ENCODE measurements around the gene RGR. TPM values are rescaled to one million over a fixed set of nuclear protein-coding genes. Genes with fewer than 3 reads are reported as not detected.

RGR gene
- polyA plus RNA-seq, 1 donor: not detected

DNA sequence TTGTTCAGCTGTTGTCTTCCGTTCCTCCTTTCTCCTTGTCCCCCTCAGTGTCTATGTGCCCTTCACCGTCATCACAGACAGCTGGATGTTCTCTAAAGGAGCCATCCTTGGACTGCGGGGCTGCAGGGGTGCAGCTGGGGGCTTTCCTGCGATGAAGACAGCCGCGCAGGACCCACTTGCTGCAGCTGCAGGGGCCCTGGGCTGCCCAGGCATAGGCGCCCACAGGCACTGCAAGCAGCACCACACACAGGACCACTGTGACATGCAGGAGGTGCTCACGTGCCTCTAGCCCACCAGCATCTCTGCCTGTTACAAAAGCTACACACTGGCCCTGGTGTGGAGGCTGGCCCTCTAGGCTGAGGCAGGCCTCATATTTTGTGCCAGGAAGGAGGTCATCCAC is 22.9 kb upstream of the RGR start:
- no peak for DNase-seq

DNA sequence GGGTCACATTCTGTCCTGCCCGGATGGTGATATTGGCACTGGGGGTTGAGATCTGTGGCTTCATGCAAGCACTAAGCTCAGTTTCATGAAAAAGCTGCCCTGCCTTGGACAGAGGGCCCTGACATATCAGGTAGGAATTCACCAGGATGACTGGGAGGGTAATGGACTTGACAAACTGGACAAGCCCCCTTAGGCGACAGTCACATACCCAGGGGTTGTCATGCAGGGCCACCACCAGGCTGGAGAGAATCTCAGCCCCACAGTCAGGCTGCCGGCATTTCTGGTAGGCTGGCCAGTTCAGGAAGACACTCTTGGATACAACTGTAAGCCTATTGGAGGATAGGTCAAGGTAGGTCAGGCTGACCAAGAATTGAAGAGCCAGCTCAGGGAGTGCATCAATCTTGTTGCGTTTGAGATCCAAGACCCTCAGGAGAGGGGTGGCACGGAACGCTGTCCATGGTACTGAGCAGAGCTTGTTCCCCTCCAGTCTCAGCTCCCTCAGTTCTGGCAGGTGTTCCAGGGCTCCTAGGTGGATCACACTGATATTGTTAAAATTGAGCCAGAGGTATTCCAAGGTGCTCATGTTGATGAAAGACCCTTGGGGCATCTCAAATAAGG is 20.3 kb upstream of the RGR start:
- DNase-seq: peak; percentile 50

DNA sequence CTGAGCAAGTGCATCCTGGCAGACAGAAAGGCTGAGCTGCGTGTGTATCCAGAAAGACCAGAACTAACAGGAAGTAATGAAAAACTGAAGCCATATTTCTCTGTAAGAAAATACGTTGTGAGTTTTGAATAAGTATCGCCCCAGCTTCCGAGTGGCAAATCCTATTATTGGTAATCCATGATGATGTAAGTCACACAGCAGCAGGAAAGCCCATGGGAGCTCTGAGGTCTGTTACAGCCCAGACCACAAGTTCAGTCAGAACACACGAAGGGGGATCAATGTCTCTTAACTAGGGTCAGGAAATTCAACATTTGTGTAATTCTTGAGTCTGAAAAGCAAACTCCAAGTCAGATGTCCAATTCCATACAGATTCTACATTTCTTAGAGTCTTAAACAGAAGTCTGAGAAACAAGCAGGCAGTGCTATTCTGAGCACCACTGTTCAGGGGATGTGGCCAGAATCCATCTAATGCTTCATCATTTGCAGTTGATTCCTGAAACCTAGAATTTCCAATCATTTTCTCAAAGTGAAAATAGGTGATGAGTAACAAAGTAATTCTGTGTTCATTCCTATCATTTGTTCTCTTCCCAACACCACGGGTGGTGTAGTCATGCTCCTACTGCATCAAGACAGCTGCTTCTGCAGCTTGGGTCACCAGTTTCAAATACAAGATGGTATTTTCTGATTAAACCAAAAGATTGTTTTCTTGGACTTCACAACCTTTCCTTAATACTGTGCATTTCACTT is 19.3 kb upstream of the RGR start, which contains the start of gene LRIT2:
Gene LRIT2, minus strand, starts transcription at position 118 of the 747 bp plus-strand sequence. Its CDS starts 24 bp downstream, at position 94.
- no peak for DNase-seq

DNA sequence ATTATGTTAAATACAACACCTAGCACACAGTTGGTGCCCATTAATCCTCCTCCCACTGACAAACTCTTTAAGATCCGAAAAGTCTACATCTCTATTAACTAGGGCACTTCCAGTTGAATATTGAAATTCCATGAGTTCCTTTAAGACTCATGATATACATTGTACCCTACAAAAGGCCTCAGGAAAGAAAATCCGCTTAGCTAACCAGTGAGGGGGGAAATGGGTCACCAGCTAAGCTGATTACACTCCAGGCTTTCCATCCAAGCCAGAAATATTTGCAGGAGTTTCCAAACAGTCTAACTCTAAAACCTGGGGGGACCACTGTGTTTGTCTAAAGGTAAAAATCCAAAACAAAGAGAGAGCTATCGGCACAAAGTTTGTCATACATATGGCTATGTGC is 18.2 kb upstream of the RGR start:
- DNase-seq: no peak

DNA sequence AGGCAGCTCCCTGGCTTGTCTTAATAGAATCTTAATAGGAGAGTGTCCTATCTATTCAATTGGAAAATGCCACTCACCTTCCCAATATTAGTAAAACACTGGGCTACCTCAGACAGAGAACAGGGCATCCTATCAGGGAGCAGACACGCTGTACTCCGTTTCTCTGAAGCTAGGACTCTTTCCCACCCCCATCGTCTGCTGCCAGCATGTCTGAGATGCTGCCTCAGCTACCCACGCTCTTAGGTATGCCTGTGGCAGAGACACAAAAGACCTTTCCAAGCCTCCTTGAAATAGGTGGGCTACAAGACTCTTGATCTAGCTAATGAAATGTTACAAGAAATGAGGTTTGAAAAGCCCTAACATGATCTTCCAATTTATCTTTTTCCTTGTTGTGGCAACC is 17.0 kb upstream of the RGR start:
- no peak for DNase-seq

DNA sequence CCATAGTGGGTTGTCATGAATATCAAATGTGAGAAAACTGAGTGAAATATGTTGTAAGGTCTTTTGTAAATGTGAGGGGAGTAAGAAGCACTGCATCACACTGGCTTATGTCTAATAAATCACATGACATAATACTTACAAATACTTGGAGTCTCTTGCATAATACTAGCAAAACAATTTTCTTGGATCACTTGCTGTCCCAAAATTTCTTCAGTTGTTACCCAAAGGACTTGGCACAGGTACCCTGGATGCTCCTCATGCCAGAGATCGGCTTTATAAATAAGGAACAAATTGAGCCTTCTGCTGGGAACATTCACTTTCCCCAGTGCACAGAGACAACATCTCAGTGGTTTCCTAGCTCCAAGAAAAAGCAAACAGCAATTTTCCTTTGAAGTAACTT is 14.5 kb upstream of the RGR start:
- no peak for DNase-seq

DNA sequence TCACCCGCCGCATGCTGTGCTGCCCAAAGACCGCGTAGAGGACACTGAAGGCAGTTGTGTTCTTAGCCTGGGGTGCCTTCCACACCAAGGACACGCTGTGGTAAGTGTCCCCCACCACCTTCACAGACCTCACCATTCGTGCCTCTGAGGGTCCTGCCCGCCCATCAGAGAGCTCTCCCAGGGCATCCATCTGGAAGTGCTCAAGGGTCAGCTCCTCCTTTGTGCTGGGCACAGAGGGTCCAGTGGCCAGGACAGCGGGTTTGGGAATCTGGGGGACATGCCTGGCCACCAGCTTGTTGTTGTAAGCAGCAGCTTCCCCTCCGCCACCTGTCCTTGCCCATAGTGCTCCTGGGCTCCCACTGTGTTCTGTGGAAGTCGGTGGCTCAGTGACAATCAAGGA is 12.5 kb upstream of the RGR start:
- DNase-seq: no peak

DNA sequence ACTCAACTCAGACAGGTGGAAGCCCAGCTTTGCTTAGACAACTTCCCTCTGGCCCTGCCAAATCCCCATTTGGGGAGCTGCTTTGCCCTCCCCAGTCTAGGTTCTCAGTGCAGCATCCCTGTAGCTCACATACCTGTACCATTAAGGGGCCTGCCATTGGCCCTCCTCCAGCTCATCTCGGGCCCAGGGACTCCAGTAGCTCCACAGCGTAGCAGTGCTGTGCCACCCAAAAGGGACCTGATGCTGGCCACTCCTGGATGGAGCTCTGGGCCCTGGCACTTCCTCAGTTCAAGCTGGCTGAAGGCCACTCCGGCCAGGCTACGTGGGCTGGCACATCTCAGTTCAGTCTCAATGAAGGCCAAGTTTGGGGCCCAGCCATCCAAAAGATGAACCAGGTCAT is 10.9 kb upstream of the RGR start:
- DNase-seq: no peak

DNA sequence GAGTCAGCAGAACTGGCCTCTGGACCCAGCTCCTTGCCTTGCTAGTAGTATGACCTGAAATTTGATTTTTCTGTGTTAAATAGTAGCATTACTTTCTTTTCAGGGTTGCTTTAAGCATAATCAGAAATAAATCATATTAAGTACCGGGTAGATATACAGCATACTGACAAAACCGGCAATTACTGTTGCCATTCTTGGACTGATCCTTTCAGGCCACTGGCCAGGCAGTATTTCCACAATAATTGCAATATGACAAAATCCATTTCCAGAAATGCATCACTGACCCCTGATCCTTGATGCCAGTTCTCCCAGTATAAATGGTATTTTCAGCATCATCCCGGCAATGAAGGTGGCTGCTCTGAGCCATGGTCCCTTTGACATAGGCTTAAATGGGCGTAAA is 10.4 kb upstream of the RGR start:
- no peak for DNase-seq

DNA sequence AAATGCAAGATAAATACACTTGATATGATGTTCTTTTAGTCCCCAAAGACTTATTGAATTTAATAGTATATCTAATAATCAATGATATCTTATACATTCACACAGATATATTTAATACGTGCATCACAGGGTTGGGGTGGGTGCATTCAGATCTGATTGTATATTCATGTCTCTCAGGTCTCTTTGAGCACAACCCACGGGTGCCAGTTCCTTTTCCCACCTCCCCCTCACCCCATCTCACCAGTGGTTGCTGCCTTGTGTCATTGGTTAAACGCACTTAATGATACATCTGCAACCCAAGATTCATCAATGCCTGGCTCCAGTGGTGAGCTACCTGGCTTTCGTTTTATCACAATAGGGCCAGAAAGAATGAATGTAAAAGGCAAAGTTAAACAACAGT is 9.8 kb upstream of the RGR start:
- DNase-seq: no peak

DNA sequence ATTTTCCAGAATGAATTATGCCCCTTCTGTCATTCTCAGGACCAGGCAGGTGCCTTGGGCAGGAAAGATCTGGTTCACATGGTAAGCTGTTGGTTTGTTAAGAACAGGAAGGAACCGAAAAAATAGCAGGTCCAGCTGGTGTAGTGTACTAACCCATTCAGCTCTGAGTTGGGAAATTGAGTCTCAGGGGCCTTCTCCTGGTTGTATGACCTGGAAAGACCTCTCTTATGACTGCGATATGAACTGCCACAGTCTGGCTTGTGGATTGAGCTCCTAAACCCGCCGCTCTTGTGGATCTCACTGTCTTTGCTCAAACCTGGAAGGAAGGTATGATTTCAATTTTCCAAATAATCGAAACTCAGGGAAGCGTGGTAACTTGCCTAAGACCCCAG is 8.1 kb upstream of the RGR start:
- DNase-seq: no peak

DNA sequence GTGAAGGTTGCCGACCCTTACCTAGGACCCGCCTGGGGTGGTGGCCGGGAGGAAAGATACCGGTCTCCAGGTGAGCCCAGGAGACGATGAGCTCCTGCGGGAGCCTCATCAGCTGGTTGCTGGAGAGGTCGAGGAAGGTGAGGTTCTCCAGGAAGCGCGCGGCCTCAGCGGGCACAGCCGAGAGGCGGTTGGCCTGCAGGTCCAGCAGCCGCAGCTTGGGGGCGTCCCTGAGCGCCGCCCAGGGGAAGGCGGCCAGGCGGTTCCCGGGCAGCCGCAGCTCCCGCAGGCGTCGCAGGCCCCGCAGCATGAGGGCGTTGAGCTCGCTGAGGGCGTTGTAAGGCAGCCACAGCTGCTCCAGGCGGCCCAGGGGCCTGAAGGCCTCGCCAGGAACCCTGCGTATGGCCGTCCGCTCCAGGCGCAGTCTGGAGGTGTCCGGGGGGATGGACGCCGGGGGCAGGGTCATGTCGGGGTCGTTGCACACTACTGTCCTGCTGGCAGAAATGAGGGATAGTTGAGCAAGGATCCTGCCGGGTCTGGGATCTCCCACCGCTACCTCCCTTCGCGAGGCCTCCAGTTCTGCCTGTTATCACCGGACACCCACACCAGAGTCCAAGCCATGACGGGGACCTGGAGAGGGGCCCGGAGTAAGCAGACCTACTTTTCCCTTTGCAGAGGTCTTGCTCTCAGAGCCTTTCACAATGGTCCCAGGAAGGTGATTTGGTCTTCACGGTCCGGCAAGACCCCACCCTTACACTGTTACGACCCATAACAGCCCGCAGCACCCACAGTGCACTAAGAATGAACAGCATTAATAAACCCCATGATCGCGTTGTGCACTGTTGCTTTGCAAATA is 7.4 kb upstream of the RGR start:
- DNase-seq: no peak

DNA sequence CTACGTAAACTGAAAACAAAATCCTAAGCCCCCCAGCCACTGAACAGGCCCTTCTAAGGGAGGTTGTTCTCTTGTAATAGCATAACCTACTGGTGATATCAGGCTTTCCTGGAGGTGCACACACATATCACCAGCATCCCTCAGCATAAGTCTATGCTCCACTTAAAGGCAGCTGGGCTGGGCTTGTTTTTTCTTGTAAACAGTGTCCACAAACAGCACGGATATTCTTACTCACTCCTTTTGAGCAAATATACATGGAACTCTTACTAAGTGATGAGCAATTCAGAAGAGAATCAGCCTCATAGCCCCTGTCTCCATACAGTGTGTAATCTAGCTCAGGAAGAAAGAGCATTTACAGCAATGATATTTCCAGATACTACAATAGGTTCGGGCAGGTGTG is 5.9 kb upstream of the RGR start:
- no peak for DNase-seq

DNA sequence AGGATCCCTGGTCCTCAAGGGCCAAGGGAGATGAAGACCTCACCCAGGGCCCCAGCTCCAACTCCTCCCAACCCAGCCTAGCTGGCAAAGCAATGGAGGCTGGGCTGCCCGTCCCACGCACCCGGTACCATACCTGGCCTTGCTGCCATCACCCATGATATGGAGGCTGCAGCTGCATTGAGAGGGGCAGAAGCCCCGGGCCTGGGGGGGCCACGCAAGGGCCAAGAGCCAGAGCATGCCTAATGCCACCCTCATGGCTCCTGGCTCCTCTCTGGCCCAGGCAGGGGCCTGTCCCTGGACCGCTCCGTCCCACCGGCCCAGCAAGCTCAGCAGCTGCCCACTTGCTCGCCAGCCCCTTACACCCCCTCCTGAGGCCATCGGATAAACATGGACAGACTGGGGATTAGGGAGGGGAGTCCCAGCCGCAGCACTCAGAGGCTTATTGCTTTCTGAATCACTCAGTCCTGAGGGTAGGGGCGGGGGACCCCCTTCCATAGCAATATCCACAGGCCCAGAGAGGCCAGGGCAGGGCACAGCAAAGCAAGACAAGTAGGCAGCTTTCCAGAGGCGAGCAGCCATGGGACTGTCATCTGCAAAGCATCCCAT is 3.6 kb upstream of the RGR start, which contains the start of gene LRIT1:
Gene LRIT1, minus strand, starts transcription at position 362 of the 606 bp plus-strand sequence. Its CDS starts 107 bp downstream, at position 255.
- DNase-seq: no peak

DNA sequence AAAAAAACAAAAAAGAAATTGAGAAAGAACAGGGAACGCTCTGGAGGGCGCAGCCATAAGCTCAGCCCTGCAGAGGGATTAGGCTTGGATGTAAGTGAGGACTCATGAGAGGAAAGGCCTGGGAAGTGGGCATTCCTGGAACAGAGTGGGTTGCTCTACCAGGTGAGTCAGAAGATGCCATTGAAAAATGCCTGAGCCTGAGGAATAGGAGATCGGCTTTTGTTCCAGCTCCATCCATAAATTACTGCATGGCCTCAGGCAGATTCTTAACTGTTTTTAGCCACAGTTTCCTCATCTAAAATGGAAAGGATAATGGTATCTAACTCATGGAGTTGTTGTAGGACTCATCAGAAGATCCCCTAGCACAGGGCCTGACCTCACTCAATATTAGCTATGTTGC is 1.1 kb upstream of the RGR start:
- no peak for DNase-seq

DNA sequence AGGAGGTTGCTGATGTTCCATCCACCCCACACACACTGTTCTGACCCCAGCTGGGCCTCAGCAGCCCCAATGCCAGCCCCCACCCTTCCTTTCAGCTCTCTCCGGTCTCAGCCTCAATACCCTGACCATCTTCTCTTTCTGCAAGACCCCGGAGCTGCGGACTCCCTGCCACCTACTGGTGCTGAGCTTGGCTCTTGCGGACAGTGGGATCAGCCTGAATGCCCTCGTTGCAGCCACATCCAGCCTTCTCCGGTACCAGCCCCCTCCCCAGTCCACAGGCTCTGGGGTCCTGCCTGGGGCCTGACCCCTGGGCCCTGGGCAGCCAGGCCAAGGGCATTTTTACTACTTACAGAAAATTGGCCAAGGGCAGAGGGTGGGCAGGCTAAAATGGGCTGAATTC is 2.6 kb downstream of the RGR start:
- DNase-seq: no peak

DNA sequence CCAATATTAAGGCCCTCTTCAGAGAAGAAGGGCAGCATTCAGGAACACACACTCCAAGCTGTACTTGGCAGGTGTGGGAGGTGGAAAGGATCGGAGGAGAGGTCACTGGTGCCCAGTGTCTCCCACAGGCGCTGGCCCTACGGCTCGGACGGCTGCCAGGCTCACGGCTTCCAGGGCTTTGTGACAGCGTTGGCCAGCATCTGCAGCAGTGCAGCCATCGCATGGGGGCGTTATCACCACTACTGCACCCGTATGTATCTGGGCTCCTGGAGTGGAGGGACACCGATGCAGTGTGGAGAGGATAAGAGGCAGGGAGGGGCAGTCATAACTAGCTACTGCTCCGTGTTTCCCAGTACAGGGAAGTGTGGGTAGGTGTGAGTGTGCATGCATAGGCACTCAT is 3.9 kb downstream of the RGR start:
- DNase-seq: no peak

DNA sequence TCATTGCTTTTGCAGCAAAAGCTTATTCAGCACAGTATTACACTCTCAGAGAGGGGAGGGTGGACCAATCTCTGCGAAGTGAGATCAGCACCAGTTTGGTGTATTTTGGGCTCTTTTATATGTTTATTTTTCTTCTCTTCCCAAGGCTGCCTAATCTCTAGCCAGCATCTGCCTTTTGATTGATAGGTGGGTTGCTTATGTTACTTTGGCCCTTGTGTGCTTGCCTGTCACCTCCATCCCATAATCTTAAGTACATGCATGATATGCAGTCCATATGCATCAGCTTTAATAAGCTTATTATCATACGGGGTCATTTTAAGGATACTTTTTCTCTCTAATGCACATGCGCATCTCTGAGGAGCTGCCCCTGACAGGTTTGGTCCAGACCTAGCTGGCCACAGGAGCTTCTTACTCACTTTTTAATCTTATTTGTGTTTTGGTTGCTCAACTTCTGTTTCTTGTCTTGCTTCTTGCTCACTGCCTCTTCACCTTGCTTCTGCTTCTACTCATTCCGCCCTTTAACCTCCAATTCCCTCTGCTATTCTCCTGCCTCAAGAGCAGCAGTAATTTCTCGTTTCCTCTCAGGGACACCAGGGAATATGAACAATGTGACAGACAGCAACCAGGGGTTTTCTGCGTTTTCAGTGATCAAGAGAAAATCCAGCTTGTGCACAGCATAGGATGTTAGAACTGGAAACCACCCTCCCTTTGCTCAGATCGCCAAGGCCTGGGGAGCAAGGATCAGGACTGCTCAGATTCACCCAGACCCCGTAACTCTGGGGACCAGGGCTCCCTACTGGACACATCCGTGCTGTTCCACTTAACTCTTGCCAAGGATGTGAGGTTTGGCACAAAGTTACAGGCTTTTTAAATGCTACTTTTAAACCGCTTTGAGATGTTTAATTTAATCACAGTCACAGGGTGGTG is 10.0 kb downstream of the RGR start:
- DNase-seq: no peak

DNA sequence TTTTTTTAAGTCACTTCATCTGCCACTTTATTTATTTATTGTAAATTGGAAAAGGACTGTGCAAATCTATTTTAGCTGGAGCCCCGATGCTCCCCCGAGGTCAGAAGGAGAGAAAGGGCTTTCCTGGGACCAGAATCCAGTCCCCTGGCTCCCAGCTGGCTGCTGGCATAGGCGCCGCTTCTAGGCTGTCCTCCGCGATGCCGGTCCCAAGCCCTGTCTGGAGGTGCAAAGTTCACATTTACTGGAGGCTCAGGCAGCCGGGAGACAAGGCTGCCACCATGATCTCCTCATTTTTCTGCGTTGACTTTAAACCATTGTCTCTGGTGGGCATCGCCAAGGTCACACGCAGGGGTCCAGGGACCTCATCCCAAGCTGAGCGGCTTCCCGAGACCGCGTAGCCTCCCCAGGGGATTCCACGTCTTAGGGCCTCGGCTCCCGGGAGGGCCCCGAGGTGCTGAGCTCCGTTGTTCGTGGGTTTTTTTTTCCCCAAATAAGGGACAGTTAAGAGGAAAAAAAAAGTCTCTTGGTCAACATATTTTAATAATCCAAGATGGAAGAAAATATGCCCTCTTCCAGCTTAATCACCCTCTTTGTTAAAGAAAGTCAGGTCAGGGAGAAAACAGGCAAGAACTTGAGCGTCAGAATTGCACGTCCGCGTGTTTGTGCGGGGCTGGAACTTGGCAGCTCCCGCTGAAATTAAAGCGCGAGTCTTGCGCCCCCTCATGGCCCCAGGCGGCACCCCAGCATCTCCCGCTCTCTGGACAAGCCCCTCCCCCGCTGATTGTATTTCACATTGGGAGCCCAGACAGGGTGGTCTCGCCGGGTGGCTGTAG is 11.9 kb downstream of the RGR start:
- DNase-seq: peak; percentile 25

DNA sequence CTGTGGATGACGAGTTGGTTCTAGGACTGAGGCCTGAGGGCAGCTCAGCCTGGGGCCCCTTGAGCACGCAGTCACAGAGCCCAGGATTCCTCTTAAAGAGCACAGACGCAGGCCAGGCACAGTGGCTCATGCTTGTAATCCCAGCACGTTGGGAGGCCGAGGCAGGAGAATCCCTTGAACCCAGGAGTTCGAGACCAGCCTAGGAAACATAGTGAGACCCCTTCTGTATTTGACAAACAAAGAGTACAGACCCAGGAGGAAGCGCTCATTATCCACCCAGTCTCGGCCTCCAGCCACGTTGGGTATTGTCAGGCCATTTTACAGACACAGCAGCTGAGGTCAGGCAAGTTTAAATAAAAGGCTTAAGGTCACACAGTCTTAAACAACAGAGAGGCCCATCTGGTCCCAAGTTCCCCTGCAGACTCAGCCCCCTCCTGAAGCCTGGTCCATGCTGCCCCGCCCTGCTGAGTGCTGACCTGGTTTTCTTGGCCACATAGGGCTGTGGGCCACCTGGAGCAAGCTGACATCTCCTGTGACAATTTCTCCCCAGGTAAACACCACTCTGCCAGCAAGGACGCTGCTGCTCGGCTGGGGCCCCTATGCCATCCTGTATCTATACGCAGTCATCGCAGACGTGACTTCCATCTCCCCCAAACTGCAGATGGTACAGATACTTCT is 12.6 kb downstream of the RGR start:
- no peak for DNase-seq

Data from left kidney (tissue), 2 donors.